HG02759 (cell line): ENCODE results near the gene TAS2R3.
"Not testable (repeated sequence)": the region's sequence is repeated elsewhere in the genome, so short reads cannot be mapped to it uniquely, and the experiment has no call there.

Source experiments
- ATAC-seq: cut with Tn5 transposase; IDR thresholded peaks from one replicate; pipeline ENCODE4 v1.9.1; 2021; ENCODE audit warnings: mild to moderate bottlenecking, moderate library complexity; ENCODE audit not compliant: unreplicated experiment

Gene TAS2R3, protein sequence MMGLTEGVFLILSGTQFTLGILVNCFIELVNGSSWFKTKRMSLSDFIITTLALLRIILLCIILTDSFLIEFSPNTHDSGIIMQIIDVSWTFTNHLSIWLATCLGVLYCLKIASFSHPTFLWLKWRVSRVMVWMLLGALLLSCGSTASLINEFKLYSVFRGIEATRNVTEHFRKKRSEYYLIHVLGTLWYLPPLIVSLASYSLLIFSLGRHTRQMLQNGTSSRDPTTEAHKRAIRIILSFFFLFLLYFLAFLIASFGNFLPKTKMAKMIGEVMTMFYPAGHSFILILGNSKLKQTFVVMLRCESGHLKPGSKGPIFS

DNA sequence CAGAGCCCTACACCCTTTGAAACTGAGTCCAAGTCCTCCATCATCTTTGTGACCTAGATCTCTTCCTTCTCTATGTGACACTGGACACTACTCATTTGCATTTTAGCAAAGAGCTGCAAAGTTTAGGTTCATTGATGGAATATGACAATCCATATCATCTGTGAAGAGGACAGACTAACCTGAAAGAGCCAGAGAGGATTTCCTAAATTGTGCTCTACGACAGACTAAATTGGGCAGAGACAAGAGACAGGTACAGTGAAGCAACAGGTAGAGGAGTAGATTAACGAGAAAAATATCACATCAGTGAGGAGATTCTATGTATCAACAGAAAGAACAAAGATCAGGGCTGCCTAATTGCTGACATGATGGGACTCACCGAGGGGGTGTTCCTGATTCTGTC is at the start of gene TAS2R3:
Gene TAS2R3 (plus strand): TSS at position 301 of the 400 bp plus-strand sequence. CDS start 62 bp downstream, at position 363.
- no peak for ATAC-seq

DNA sequence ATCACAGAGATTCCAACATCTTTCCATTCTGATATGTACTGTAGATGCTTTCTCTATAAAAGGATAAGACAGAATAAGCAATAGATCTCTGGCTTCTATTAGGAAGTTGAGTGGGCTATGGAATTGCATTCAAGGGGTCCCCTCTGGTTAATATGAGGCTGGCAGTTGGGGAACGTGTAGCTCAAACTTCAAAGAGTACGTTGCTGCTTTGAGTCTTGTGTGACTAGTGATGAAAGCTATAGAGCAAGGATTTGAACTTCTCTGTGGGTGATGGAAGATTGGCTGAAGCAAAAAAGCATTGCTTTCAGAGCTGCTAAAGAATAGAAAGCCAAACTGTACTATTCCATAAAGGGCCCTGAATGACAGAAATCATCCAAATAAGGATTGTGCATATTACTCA is 49.3 kb upstream of the TAS2R3 start:
- no peak for ATAC-seq

DNA sequence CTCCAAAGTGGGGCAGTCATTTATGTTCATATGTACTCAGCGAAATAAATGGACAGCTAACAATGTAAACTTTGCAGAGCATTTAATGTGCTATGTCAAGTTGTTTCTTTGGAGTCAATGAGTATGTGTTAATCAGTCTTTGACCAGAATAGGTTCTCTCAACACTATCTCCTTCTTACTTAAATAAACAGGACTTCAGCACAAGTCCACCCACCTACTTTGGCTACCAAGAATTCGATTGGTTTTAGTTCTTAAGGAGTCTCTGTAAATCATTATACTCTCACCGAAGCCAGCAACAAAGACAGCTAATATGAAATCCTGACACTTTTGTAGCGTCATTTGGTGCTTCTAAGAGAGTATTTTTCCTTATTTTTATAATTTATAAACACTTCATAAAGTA is 48.9 kb upstream of the TAS2R3 start:
- ATAC-seq = no peak

DNA sequence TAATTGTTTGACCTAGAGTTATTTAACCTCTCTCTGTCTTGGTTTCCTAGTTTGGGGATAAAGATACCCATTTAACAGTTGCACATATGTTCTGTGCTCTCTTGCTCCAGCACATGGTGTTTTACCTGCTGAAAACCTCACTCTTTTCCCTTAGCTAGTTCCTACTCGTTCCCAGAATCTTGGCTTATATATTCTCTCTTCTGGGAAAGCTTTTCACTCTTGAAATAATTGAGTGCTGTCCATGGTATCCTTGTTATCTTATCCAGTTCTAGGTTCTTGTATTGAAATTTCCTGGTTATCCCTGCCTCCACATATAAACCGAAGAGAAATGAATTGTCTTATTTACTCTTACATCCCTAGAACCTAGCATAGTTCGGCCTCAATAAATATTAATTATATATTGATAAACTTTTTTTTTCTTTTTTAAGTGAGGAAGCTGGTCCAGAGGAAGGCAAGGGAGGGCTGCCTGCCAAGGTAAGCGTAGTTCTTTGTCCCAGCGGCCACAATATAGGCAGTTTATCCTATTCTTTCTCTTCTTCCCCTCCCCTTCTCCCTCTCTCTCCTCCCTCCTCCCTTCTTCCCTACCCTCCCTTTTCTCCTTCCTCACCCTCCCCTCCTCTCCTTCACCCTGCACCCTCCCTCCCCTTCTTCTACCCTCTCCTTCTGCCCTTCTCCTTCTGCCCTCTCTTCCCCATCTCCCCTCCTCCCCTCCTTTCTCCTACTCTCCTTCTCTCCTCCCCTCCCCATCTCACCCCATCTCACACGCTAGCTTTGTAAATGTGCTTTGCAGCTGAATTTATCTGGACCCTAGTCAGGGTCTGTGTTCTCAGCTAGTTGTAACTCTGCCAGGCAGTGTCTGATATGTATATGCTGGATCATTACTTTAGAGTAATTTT is 47.9 kb upstream of the TAS2R3 start:
- ATAC-seq = no peak

DNA sequence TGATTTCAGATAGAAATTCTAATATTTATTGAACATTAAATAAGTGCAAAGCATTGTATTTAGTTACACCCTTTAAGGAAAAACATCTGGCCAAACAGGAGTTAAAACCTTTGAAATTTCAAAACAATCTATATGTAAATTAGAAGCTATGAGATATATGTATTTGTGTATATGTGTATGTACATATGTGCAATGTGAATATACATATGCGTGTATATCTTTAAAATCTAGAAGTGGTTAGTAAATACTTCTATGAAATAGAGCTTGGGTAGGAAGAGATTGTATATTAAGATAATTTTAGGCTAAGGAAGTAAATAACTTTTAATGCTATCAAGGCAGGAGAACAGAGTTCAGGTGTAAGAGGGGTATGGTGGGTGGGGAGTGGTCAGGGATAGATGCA is 46.4 kb upstream of the TAS2R3 start:
- no peak for ATAC-seq

DNA sequence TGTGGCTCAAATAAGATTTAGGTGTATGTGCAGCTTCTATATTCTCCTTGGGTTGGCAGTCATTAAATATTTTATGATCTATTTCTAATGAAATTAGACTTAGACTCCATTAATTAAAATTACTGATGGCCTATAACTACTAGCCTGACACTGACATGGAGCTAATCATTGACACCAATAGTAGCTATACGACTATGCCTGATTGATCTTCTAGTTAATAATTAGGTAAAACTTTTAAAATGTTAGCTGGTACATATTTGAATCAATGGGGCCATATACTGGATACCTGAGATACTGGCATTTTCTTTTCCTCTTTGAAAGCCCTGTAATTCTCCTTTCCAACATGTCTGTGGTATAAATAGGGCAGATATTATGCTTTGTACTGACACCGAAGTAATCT is 41.4 kb upstream of the TAS2R3 start:
- ATAC-seq = peak; percentile 56

DNA sequence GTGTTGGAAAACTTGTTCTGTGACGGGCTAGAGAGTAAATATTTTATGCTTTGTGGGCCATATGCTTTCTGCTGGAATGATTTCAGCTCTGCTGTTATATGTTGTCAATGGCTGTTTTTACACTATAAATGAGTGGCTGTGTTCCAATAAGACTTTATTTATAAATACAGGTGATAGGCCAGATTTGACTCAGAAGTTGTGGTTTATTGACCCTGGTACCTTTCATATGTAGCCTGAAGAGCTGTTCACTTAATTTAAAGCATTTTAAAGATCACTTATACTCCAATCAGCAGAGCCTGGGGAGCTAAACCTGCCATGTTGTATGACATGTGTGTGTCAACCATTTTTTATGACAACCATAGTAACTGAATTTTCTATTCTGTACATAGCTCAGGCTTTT is 34.9 kb upstream of the TAS2R3 start:
- ATAC-seq = no peak

DNA sequence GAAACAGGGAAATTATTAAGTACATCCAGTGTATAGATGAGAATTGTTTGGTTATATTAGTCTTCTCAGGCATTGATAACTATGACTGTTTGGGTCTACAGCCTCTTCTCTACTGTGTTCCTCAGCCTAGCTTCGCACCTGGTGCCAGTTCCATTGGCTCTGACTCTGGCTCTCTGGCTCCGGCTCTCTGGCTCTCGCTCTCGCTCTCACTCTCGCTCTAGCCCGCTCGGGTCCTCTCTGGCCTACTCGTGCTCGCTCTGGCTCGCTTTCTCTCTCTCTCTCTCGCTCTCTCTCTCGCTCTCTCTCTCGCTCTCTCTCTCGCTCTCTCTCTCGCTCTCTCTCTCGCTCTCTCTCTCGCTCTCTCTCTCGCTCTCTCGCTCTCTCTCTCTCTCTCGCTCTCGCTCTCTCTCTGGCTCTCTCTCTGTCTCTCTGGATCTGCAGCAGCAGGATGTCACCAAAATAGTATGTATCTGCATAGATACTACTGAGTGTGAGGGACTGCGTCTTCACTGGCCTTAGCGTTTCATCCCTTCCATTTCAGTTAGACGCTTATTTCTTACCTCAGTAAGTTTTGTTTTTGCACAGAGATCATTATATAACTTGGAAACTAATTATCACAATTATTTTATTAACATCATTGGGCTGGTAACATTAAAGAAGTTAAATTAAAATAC is 32.3 kb upstream of the TAS2R3 start:
- no peak for ATAC-seq

DNA sequence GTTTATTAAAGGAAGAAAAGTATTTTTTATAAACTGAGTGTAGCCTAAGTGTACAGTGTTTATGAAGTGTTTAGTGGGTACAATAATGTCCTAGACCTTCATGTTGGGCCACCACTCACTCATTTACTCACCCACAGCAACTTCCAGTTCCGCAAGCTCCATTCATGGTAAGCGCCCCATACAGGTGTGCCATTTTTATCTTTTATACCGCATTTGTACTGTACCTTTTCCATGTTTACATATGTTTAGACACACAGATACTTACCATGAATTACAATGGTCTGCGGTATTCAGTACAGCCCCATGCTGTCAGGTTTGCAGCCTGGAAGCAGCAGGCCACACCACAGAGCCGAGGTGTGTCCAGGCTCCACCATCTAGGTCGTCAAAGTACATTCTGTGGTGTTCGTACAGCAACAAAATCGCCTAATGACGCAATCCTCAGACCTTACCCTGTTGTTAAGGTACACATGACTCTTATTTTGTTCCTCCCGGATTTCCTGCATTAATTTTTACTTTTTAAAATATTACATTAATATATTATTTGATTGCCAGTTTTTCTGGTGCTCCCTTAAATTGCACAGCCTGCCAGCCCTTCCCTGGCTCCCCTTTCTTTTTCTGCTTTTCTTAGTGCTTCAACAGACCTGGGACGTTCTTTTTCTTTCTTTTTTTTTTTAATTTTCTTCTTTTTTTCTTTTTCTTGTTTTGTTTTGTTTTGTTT is 26.6 kb upstream of the TAS2R3 start:
- ATAC-seq = no peak

DNA sequence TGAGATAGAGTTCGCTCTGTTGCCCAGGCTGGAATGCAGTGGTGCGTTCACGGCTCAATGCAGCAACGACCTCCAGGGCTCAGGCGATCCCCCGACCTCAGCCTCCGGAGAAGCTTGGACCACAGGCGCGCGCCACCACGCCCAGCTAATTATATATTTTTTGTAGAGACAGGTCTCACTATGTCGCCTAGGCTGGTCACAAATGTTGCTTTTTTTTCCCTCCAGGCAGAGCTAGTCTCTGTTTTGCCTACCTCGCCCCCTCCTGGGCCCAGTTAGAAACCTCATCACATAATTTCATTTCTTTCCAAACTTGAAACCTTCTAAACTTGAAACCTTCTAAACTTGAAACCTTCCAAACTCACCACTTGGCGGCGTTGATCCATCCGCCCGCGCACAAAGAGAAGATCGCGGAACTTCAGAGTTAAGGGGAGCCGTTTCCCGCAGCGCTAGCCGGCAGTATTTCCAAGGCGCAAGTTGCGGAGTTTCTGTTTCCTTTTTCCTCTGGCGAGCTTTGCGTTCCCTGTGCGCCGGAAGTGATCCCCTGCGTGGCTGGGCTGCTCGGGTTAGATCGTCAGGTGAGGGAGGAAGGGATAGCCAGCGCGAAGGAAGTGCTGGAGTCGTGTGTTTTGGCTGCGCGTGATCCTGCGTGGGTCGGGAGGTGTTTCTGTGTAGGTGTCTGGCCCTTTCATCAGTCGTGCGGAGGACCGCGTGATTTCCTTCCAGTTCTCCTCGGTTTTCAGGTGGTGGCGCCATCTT is 25.9 kb upstream of the TAS2R3 start, which contains the start of gene SSBP1:
Gene SSBP1 (plus strand): TSS at position 523 of the 756 bp plus-strand sequence. CDS start 809 bp downstream, outside the sequence.
- peak; percentile 92 for ATAC-seq

DNA sequence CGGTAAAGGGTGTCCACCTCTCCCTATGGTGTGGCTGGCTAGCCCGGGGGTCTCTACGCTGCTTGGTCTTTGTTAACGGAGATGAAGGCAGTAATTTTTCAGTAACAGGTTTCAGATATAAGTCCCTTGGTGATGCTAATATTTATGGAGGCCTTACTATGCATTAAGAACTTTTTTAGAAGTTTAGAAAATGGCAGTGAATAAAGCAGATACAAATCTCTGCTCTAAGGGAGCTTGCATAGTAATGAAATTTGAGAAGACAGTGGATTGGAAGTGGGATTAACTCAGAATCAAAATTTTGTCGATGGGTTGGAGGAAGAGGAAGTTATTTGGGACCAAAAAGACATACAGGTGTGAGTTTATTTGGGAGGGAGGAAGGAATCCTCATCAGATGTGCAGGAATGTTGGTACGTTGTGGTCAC is 25.3 kb upstream of the TAS2R3 start:
- no peak for ATAC-seq

DNA sequence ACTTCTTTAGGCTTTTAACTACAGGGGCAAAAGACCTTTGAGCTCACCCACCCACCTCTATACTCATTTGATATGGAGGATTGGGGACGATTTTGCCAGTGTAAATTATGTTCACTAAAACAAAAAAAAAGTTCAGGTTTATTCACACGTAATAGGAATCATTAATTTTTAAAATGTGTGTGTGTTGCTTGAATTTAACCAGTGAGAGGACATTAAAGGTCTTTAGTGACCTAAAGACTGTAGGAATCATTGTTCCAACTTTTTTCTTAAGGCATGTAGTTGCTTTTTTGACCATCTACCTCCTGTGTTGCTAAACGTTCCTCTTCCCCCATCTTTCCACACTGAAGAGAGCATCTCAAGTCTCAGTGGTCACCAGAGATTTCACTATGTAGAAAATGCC is 24.6 kb upstream of the TAS2R3 start:
- no peak for ATAC-seq

DNA sequence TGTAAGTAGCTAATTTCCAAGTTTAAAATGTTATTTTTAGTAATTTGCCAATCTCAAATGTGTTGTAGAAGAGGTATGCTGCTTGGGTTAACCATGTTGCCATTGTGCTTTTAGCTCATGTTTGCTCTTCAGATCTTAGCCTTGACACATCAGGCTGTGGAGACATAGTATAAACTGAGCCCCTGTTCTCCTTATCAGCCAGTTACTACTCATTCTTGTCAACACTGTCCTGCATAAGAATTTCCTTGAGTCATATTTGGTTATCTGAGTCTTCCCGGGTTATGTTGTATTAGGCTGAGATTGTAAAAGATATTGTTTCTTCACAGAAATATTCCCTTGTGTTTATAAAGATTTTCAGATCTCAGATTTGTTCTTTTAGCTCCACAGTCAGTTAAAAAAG is 21.7 kb upstream of the TAS2R3 start:
- no peak for ATAC-seq

DNA sequence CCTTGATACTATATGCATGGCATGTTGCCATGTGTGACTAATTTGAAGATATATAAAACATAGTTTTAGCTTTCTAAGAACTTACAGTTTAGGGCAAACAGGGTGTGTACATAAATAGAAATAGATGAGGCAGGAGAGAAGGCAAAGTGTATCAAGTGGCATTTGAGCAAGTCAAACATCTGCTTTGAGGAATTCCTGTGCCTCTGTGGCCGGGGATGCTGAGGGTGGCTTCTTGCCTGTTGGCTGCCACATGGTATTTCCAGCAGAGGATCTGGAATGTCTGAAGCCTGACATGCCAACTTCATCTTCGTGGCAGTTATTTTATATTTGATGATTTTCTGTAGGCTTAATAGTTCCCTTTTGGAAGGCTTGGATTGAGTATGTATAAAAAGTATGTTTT is 19.8 kb upstream of the TAS2R3 start:
- ATAC-seq = no peak

DNA sequence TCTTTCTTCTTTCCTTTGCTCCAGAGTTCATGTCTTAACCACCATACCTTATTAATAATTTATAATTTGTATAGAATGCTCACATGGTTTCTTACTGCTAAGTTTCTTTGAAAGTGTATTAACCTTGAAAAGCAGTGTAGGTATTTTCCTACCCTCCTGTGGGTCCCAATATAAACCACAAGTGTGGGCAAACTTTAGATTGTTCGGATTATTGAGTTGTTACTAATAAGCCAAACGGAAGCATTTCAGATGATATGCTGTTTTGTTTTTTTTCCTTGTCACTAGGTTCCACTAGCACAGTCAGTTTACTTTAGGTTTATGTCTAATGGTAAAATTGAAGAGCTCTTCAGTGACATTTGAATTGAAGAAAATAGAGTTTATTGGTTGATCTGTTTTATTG is 15.5 kb upstream of the TAS2R3 start:
- ATAC-seq = no peak

DNA sequence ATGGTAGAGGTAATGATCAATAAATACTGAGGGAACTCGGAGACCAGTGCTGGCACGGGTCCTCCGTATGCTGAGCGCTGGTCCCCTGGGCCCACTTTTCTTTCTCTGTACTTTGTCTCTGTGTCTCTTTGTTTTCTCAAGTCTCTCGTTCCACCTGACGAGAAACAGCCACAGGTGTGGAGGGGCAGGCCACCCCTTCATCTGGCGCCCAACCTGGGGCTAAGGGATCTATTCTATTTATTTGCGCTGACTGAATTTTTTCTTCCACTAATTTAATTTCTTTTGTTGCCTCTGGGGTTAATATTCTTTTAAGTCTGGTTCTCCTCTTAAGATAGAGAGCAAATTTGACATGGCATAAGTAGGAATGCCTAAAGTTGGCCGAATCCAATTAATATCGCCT is 12.0 kb upstream of the TAS2R3 start:
- not testable (repeated sequence) for ATAC-seq

DNA sequence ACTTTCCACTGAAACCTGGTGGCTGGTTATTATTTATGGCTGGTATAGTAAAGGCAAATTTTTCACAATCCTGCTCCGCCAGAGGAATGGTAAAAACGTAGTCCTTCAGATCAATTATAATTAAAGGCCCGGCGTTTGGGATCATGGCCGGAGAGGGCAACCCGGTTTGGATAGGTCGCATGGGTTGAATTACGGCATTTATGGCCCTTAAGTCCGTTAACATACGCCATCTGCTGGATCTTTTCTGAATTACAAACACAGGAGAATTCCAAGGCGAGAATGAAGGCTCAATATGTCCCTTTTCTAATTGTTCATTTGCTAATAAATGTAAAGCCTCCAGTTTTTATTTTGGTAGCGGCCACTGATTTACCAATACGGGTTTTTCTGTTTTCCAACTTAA is 11.3 kb upstream of the TAS2R3 start:
- no peak for ATAC-seq

DNA sequence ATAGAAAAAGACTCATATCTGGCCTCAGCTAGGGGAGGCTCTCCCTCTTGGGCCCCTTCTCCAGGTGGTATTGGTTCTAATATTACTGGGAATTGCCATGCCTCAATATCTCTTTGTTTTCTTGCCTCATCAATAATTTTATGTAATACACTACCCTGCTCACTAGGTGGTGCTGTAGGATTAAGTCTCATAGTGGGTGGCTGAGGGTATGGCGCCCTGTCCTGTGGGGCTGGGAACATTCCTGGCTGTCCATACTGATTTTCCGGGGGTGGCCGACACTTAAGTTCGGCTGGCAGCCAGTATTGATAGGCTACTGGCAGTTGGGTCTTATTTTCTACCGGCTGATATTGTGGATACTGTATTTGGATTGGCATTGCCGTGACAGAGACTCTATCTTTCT is 9.0 kb upstream of the TAS2R3 start:
- no peak for ATAC-seq

DNA sequence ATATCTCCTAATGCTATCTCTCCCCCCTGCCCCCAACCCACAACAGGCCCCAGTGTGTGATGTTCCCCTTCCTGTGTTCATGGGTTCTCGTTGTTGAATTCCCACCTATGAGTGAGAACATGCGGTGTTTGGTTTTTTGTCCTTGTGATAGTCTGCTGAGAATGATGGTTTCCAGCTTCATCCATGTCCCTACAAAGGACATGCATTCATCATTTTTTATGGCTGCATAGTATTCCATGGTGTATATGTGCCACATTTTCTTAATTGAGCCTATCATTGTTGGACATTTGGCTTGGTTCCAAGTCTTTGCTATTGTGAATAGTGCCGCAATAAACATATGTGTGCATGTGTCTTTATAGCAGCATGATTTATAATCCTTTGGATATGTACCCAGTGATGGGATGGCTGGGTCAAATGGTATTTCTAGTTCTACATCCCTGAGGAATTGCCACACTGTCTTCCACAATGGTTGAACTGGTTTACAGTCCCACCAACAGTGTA is 6.2 kb downstream of the TAS2R3 start:
- not testable (repeated sequence) for ATAC-seq

DNA sequence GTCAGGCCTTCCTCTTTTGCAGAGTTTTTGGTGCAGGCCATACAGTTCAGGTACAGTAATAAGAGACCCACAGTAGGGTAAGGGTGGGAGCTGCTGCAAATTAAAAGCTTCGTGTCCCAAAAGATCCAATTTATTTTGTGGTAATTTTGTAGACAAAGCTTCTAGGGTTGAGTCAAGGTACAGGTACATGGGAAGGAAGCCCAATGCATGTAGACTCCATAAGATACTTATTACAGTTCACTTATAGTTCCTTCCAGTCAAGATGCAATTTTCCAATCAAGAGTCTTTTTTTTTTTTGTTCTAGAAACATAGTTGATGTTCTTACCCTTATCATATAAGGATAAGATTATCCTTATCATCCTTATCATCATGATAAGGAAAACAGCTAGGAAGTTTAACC is 12.5 kb downstream of the TAS2R3 start, which contains the start of gene TAS2R4:
Gene TAS2R4 (plus strand): TSS at position 301 of the 400 bp plus-strand sequence. CDS start 1,815 bp downstream, outside the sequence.
- ATAC-seq = no peak
